Naive thymus-derived CD4-positive, alpha-beta T cell (primary cell): Measurements from ENCODE around the gene R3HDM1. TPM values are rescaled to one million over a fixed set of nuclear protein-coding genes. Genes with fewer than 3 reads are reported as not detected.
A peak's percentile ranks its signal among the peaks of the same experiment; 100 is the strongest.
"Not testable (repeated sequence)": the region's sequence is repeated elsewhere in the genome, so short reads cannot be mapped to it uniquely, and the experiment has no call there.

Experiments
- ATAC-seq: fragments of 150-1000 bp; cut with Tn5 transposase; 2 replicates; pipeline ENCODE4 v1.10.0; 2021; ENCODE audit warnings: mild to moderate bottlenecking, moderate library complexity
- CTCF ChIA-PET: fragments of 350-600 bp; sonication (Branson Sonifier 250); formaldehyde crosslinking; loops from one replicate; lab custom pipeline; 2021; ENCODE audit warnings: antibody characterized with exemption; lab: Charles Lee
- POLR2A ChIA-PET: fragments of 350-600 bp; sonication (Branson Sonifier 250); formaldehyde crosslinking; loops from one replicate; lab custom pipeline; 2021; ENCODE audit warnings: antibody characterized with exemption, inconsistent platforms; lab: Charles Lee
- DNase-seq, 9 donors: peaks; one replicate each; pipeline versions ENCODE4 v3.0.0 to v3.0.0-alpha.2; 2020 to 2022; ENCODE audit warnings: mixed read lengths in 1 of 9
- H3K27ac ChIP-seq: one replicate; pipeline ENCODE4 v1.7.0; 2013; ENCODE audit warnings: mild to moderate bottlenecking, low read depth, low read length, moderate library complexity
- H3K27me3 ChIP-seq, 2 donors: one replicate each; pipeline ENCODE4 v1.7.0; 2013; ENCODE audit warnings: low read length in 2 of 2, mild to moderate bottlenecking in 2 of 2, moderate library complexity in 2 of 2; ENCODE audit not compliant: control insufficient read depth in 2 of 2, insufficient read depth in 2 of 2
- H3K36me3 ChIP-seq, 3 experiments: 1 replicate in 2 of 3; 2 replicates in 1 of 3; pipeline ENCODE4 v1.7.0; 2013; ENCODE audit warnings: low read length in 3 of 3, mild to moderate bottlenecking in 3 of 3, moderate library complexity in 1 of 3; ENCODE audit not compliant: insufficient read depth in 3 of 3, control insufficient read depth in 2 of 3
- H3K4me1 ChIP-seq, 2 donors: one replicate each; pipeline ENCODE4 v1.7.0; 2013; ENCODE audit warnings: low read length in 2 of 2, mild to moderate bottlenecking in 2 of 2, moderate library complexity in 1 of 2; ENCODE audit not compliant: control insufficient read depth in 2 of 2, insufficient read depth in 2 of 2
- H3K4me3 ChIP-seq: 2 replicates; pipeline ENCODE4 v1.7.0; 2013; ENCODE audit warnings: mild to moderate bottlenecking, low read length
- H3K9me3 ChIP-seq, 3 experiments: 1 replicate in 2 of 3; 2 replicates in 1 of 3; pipeline ENCODE4 v1.7.0; 2013; ENCODE audit warnings: low read length in 3 of 3; ENCODE audit not compliant: control insufficient read depth in 2 of 3
- H3K27ac Mint-ChIP-seq, 9 donors: one replicate each; pipeline ENCODE4 v1.8.0; 2020 to 2022; ENCODE audit warnings: mixed read lengths in 9 of 9, mild to moderate bottlenecking in 8 of 9, moderate library complexity in 5 of 9, inconsistent platforms in 2 of 9
- H3K27me3 Mint-ChIP-seq, 5 donors: one replicate each; pipeline ENCODE4 v1.8.0; 2021 to 2022; ENCODE audit warnings: mixed read lengths in 5 of 5, mild to moderate bottlenecking in 1 of 5
- H3K36me3 Mint-ChIP-seq, 5 donors: one replicate each; pipeline ENCODE4 v1.8.0; 2020 to 2022; ENCODE audit warnings: mixed read lengths in 5 of 5, mild to moderate bottlenecking in 3 of 5, inconsistent platforms in 1 of 5
- H3K4me1 Mint-ChIP-seq, 7 donors: one replicate each; pipeline ENCODE4 v1.8.0; 2020 to 2022; ENCODE audit warnings: mixed read lengths in 7 of 7, mild to moderate bottlenecking in 3 of 7, inconsistent platforms in 1 of 7
- H3K4me3 Mint-ChIP-seq, 10 donors: one replicate each; pipeline ENCODE4 v1.8.0; 2020 to 2022; ENCODE audit warnings: mild to moderate bottlenecking in 10 of 10, mixed read lengths in 10 of 10, moderate library complexity in 6 of 10, inconsistent platforms in 2 of 10
- H3K9me3 Mint-ChIP-seq, 11 donors: one replicate each; pipeline ENCODE4 v1.8.0; 2020 to 2022; ENCODE audit warnings: mixed read lengths in 11 of 11, mild to moderate bottlenecking in 4 of 11, inconsistent platforms in 1 of 11, moderate library complexity in 1 of 11
- intact Hi-C, 2 donors: fragments of 100-400 bp; cut with micrococcal nuclease; formaldehyde crosslinking; loops; one replicate each; pipeline ENCODE4 v1.15.1; 2023
- polyA plus RNA-seq, 2 donors: library from polyadenylated mRNA; unstranded; fragments of 300-500 nt; fragmentation: Illumina TruSeq; gene quantifications; one replicate each; pipeline ENCODE4 v1.2.3, GENCODE V29; 2021
- total RNA-seq, 6 experiments: library from RNA in 5 of 6; stranded (reverse) in 5 of 6; gene quantifications; 1 replicate in 5 of 6; 2 replicates in 1 of 6; pipeline ENCODE4 v1.2.3 and lab custom pipeline; 2021 to 2026

R3HDM1 gene
- total and polyA plus RNA-seq, 7 experiments from 2014 or later, result 21.0 to 58.2 (median 44.3) TPM

DNA sequence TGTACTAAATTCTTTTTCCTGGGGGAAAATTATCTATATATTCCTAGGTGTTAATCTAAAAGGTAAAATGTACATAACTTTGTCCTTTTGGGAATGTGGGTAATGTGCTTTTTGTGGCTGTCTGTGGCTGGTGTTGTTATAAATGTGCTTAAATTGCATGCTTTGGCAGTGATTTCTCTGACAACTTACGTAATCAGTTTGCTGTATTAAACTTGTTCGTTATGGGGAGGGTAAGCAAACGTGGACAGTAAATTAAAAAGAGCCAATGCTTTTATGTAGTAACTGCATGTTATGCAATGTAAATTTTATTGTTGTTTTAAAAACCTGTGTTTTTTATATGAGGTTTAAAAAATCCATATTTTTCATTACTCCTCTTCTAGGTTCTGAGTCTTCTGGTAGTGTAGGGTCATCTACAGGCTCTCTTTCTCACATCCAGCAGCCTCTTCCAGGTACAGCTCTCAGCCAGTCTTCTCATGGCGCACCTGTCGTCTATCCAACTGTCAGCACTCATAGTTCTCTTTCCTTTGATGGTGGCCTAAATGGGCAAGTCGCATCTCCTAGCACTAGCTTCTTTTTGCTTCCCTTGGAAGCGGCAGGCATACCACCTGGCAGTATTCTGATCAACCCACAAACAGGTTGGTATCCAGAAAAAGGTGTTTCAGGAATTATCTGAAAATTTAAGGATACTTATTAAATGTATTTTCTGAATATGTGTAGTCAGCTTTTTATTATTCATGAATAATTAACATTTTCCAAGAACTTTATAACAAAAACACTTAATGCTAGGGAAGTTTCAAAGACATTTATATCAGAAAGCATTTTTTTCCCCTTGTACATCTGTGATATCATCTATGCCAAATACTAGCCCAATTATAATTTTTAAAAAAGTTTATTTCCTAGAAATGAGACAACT is 110.1 kb downstream of the R3HDM1 start:
- intact Hi-C loops, result no loop called here
- H3K27me3 ChIP-seq, result no peaks in the 10 kb centered on the region
- Mint-ChIP-seq H3K36me3 (peaks cover 11 to 50% (median 29%) of the 10 kb centered on the region in 5 donors), H3K4me3 (no peak overlapping the region), H3K27ac (no peak overlapping the region), H3K4me1 (peaks cover 0 to 4% (median 0%) of the 10 kb centered on the region in 7 donors), H3K9me3 (no peaks in the 10 kb centered on the region), H3K27me3 (no peaks in the 10 kb centered on the region)
- CTCF ChIA-PET, result no interaction called here
- H3K4me3 ChIP-seq, result no peak overlapping the region
- POLR2A ChIA-PET, result no interaction called here
- no peak for ATAC-seq
- H3K27ac ChIP-seq, result no peak overlapping the region
- H3K9me3 ChIP-seq, result no peaks in the 10 kb centered on the region
- no peak for DNase-seq
- H3K36me3 ChIP-seq, result peaks cover 0 to 25% (median 0%) of the 10 kb centered on the region in 3 experiments
- H3K4me1 ChIP-seq, result no peaks in the 10 kb centered on the region

DNA sequence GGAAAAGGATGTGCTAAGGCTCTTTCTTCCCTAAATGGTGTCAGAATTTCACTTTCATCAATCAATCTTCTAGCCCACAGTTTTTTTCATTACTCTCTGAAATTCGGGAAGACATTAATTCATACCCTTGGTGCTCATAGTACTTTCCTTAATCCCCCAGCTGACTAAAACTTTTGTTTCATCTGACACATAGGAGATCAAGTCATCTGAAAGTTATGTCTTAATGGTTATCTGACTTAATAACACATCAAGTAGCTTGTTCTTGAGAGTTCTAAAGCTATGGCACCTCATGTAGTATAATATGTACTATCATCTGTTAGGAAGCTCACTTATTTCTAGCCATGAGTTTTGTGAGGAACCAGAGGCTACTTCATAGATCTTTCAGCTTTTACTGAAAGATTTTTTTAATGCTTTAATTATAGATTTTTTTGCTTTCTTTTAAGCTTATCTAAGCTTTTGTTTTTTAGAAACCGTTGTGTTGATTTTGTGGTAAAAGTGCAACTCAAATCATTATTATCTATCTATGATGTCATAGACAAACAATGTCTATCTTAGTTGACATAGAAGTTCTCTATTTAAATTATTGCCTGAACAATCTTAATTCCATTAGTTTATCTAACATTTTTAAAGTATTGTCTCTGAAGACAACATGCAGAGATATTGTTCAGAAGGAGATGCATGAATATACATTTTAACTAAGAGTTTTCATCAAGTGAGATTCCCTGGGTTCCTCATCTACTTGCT is 116.7 kb downstream of the R3HDM1 start:
- H3K9me3 Mint-ChIP-seq, result no peaks in the 10 kb centered on the region
- no peak for ATAC-seq

DNA sequence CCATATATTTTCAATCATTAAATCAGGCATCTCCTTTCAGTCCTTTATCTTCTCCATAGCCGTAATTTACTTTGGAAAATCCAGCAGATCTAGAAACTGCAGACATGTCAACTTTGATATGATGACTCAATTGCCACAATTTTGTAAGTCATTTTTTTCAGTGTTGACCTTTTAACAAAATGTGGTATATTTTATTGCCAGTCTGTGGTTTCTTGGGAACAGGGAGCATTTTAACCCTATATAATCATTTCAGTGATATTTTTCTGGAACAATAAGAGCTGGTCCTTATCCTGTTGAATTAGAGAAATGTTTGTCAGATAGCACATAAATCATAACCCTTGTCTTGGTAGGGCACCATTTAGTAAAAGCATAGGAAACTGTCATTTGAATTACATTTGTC is 119.4 kb downstream of the R3HDM1 start:
- no peaks in the 10 kb centered on the region for H3K27me3 ChIP-seq
- DNase-seq, result no peak
- POLR2A ChIA-PET, result interaction anchor here (0.7 kb wide), 1 partner anchor 939 kb away, joined by 3 read pairs; no protein-coding TSS in a partner anchor
- H3K4me1 ChIP-seq, result no peaks in the 10 kb centered on the region
- Mint-ChIP-seq H3K36me3 (peaks cover 13 to 67% (median 49%) of the 10 kb centered on the region in 5 donors), H3K4me1 (peaks cover 0 to 8% (median 0%) of the 10 kb centered on the region in 7 donors), H3K27ac (no peak overlapping the region), H3K27me3 (no peaks in the 10 kb centered on the region), H3K4me3 (no peak overlapping the region), H3K9me3 (no peaks in the 10 kb centered on the region)
- H3K4me3 ChIP-seq, result no peak overlapping the region
- CTCF ChIA-PET, result no interaction called here
- peaks cover 0 to 19% (median 0%) of the 10 kb centered on the region in 3 experiments for H3K36me3 ChIP-seq
- intact Hi-C loops, result loop anchor here in 1 of 2 donors (5.0 kb wide), 1 partner anchor 37 kb away; no protein-coding TSS in a partner anchor
- H3K9me3 ChIP-seq, result no peaks in the 10 kb centered on the region
- no peak overlapping the region for H3K27ac ChIP-seq
- no peak for ATAC-seq

More for the DNA sequence above, 116.7 kb downstream of the R3HDM1 start:
- peaks cover 0 to 8% (median 0%) of the 10 kb centered on the region in 7 donors for H3K4me1 Mint-ChIP-seq
- Histone ChIP-seq H3K27me3 (no peaks in the 10 kb centered on the region), H3K36me3 (peaks cover 0 to 13% (median 0%) of the 10 kb centered on the region in 3 experiments), H3K9me3 (no peaks in the 10 kb centered on the region), H3K4me1 (no peaks in the 10 kb centered on the region), H3K4me3 (no peak overlapping the region), H3K27ac (no peak overlapping the region)
- no peak overlapping the region for H3K27ac Mint-ChIP-seq
- POLR2A ChIA-PET, result interaction anchor here (0.5 to 0.7 kb wide), 2 partner anchors 110 to 588 kb away, joined by 3 read pairs; no protein-coding TSS in a partner anchor
- no peak for DNase-seq
- CTCF ChIA-PET, result interaction anchor here (0.6 kb wide), 1 partner anchor 644 kb away, joined by 3 read pairs; no protein-coding TSS in a partner anchor
- intact Hi-C loops, result no loop called here
- H3K27me3 Mint-ChIP-seq, result no peaks in the 10 kb centered on the region
- no peak overlapping the region for H3K4me3 Mint-ChIP-seq
- peaks cover 12 to 54% (median 38%) of the 10 kb centered on the region in 5 donors for H3K36me3 Mint-ChIP-seq

DNA sequence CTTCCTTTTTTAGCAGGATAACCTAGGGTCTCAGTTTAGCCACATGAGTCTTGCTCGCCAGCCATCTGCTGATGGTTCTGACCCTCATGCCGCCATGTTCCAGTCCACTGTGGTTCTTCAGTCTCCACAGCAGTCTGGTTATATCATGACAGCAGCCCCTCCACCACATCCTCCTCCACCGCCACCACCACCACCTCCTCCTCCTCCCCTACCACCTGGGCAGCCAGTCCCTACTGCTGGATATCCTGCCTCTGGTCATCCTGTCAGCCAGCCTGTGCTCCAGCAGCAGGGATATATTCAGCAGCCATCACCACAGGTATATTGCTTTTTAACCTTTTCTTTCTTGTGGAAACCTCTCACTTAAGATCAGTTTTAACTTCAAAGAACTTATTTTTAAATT is 120.4 kb downstream of the R3HDM1 start:
- H3K4me3 Mint-ChIP-seq, result no peak overlapping the region
- ATAC-seq (no peak), DNase-seq (no peak)
- H3K4me1 Mint-ChIP-seq, result peaks cover 0 to 8% (median 0%) of the 10 kb centered on the region in 7 donors
- H3K27me3 ChIP-seq, result no peaks in the 10 kb centered on the region
- peak overlapping the region in 2 of 9 donors; percentile 38 to 67 for H3K27ac Mint-ChIP-seq
- no peaks in the 10 kb centered on the region for H3K9me3 Mint-ChIP-seq
- peaks cover 0 to 19% (median 0%) of the 10 kb centered on the region in 3 experiments for H3K36me3 ChIP-seq
- peaks cover 13 to 69% (median 52%) of the 10 kb centered on the region in 5 donors for H3K36me3 Mint-ChIP-seq
- intact Hi-C loops, result loop anchor here in 1 of 2 donors (5.0 kb wide), 1 partner anchor 36 kb away; no protein-coding TSS in a partner anchor
- no peaks in the 10 kb centered on the region for H3K4me1 ChIP-seq
- POLR2A ChIA-PET, result no interaction called here
- H3K9me3 ChIP-seq, result no peaks in the 10 kb centered on the region
- CTCF ChIA-PET, result no interaction called here
- no peak overlapping the region for H3K4me3 ChIP-seq
- H3K27me3 Mint-ChIP-seq, result no peaks in the 10 kb centered on the region
- no peak overlapping the region for H3K27ac ChIP-seq

DNA sequence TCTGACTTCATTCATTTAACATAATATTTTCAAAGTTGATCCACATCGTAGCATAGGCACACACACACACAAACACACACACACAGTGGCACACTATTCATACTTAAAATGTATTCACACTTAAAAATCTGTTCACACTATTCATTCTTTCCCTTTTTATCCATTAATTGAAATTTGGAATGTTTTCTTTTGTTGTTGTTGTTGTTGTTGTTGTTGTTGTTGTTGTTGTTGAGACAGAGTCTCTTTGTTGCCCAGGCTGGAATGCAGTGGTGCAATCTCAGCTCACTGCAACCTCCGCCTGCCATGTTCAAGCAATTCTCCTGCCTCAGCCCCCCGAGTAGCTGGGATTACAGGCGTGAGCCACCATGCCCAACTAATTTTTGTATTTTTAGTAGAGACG is 123.0 kb downstream of the R3HDM1 start:
- peaks cover 0 to 16% (median 12%) of the 10 kb centered on the region in 7 donors for H3K4me1 Mint-ChIP-seq
- H3K4me1 ChIP-seq, H3K9me3 ChIP-seq, H3K27me3 ChIP-seq, H3K4me3 Mint-ChIP-seq, CTCF ChIA-PET, DNase-seq, H3K27ac ChIP-seq, H3K9me3 Mint-ChIP-seq, ATAC-seq, POLR2A ChIA-PET, H3K27me3 Mint-ChIP-seq, H3K4me3 ChIP-seq: not testable (repeated sequence)
- intact Hi-C loops, result loop anchor here in 1 of 2 donors (5.0 kb wide), 1 partner anchor 33 kb away; no protein-coding TSS in a partner anchor
- peak overlapping the region in 1 of 9 donors; percentile 36 for H3K27ac Mint-ChIP-seq
- H3K36me3 ChIP-seq, result peaks cover 0 to 19% (median 0%) of the 10 kb centered on the region in 3 experiments
- H3K36me3 Mint-ChIP-seq, result peaks cover 13 to 57% (median 48%) of the 10 kb centered on the region in 5 donors
